NCI-H146 (cell line): ENCODE data around the gene XPR1.

Experiments used
- DNase-seq: peaks from one replicate; lab custom pipeline; 2025; lab: John Stamatoyannopoulos, UW

The XPR1 gene

GRCh38 chr1:180892272-180892671, 260.4 kb downstream of the XPR1 start:
- DNase-seq: no peak

DNA sequence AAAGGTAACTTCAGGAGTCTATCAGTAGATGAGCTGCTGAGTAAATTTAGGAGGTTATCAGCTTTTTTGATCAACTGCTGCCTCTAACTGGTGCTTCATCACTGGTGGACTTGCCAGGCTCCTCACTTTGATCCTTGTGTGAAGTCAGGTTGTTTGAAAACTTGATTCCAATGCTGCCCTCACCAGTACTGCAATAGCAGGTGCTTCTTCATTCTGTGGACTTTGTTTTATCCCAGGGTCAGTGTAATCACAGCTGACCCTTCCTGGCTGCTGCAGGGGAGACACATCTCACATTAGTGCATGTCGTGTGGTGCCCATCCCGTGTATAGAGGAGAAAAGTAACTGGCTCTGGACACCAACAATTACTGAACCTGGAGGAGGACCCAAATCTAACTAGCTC, 260.9 kb downstream of the XPR1 start:
- DNase-seq: no peak

DNA sequence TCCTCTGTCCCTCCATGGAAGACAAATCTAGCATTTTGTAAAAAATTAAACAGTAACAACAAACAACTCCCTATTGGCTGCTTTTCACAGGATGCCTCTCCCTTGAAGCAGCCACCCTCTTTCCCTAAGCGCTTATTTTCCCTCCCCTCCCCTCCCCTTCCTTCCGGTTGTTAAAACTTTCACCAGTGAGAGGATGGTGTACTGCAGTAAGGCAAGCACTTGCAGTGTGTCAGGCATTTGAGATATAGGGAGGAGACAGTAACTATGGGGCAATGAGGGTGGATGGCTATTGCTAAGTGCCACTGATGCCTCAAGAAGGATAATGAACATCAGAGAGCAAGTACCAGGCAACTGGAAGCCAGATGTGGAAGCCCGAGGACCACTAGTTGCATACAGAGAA, 261.8 kb downstream of the XPR1 start:
- no peak for DNase-seq

DNA sequence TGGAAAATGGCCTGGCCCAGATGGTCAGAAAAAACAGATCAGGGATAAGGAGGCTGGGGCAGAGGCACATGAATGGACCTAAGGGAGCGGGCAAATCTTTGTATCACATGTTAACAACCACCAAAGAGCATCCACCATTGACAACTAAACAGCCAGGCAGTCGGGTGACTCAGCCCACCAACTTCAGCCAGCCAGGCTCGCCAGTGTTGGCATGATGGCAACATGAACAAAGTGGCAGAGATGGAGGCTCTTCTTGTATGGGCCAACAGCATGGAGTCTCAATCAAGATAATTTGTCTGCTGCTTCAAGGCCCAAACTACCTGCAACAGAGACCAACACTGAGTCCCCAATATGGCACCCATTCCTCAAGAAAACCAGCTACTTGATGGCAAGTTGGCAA, 264.3 kb downstream of the XPR1 start:
- DNase-seq: no peak

DNA sequence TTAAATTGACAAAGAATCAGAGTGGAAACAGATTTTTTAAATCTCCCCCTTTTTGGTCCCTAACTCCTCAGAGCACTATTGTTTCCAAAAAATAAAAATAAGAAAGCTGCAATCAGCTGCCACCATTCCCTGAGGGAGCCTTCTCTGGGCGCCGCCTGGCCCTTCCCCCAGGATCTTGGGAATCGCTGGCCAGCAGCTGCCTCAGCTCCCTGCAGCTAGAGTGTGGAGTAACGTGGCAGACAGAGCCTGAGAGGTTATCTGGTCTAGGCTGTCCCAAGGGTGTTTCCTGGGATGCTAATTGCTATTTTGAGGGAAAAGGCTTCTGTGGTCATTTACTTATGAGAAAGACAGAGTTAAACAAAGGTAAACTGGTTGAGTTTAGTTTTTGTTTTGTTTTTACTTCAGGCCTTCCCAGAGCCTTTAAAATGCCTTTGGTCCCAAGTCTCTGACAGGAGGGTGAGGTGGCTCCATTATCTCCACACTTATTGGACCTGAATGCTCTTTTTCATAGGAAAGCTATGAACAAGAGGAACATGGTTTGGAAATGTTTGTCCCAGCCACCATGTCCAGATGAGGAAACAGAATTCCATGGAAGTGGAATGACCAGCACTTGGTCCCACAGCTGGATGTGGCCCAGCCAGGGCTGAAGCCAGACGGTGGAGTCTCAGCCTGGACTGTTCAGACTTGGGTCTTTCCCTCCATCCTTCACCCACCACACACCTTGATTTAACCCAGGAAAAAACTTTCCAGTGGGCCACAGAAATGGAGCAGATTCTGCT, 266.8 kb downstream of the XPR1 start:
- no peak for DNase-seq

DNA sequence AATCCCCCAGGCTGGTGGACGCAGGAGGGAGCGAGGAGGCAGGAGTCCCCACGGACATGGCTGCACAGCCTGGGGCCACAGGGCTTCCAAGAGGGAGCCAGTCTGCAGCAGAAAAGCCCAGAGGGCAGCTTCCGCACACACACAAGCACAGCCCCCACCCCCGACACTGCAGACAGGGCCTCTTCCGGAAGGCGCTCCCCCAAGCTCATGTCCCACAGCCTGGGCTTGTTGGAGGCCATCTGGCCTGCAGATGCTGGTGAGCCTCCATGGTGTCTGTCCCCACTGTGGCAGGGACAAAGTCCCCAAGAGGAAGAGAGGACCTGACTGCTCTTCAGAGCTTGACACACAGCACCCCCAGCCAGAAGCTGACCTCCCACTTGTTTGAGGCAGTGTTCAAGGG, 267.4 kb downstream of the XPR1 start:
- no peak for DNase-seq

GRCh38 chr1:180901076-180901990, 269.5 kb downstream of the XPR1 start:
- DNase-seq: no peak

DNA sequence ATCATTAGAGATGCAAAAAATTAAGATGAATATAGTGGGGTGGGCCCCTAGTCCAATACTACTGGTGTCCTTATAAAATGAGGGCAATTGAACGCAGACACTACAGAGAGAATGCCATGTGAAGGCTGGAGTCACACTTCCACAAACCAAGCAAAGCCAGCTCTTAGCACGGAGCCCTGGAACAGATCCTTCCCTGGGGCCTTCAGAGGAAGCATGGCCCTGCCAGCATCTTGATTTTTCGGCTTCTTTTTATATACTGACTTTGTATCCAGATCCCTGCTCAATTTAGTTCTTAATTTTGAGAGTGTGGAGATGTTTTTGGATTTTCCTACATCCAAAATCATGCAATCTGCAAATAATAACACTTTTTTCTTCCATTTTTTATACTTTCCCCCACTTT, 270.7 kb downstream of the XPR1 start:
- no peak for DNase-seq

DNA sequence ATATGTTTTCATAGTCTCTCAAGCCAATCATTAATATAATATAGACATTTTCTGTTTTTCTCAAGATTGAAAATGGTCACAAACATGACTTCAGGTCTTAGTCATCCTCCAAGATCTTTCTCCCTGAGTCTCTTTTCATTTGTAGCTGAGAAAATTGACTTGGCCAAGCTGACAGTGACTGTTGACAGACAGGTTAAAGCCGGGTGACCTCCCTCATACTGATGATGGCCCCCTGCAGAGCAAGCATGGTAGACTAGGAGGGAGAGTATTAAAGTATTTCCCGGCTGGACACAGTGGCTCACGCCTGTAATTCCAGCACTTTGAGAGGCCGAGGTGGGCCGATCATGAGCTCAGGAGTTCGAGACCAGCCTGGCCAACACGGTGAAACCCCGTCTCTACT, 274.1 kb downstream of the XPR1 start:
- peak; percentile 12 for DNase-seq

DNA sequence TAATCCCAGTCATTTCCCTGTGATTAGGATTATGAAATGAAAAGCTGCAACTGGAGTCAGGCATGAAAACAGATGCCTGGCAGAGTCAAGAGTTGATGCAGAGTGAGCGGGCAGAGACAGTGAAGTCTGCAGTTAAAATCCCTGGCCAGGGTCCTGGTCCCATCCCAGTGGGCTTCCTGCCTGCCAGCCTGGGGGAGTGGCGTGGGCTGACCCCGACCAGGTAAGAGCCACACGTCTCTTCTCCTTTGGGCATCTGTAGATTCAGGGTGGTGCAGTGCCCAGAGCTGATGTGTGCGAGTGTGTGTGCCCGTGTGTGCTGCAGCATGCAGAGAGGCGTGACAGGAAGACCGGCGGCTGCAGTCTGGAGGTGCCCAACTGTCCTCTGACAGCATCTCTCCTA, 274.7 kb downstream of the XPR1 start:
- no peak for DNase-seq

DNA sequence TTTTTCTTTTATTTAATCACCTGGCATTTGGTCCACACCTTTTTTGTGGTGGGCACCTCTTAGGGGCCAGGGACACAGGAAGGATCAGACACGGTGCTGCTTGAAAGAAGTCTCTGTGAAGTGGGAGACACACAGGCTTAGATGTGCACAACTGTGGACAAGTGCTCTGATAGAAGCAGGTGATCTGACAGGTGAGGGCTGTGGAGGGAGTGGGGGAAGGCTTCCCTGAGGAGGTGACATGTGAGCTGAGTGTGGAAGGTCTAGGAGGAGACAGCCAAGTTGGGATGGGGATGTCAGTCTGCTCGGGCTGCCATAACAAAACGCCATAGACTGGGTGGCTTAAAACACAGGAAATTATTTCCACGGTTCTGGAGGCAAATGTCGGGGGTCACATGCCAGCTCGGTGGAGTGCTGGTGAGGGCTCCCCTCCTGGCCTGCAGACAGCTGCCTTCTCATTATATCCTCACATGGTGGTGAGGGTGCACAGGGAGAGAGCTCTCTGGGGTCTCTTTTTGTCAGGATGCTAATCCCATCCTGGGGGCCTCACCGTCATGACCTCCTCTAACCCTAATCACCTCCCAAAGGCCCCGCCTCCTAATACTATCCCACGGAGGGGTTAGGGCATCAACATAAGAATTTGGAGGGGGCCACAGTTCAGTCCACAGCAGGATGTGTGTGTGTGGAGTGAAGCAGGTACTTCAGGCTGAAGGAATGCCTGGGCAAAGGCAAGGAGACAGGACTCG, 275.7 kb downstream of the XPR1 start:
- no peak for DNase-seq

DNA sequence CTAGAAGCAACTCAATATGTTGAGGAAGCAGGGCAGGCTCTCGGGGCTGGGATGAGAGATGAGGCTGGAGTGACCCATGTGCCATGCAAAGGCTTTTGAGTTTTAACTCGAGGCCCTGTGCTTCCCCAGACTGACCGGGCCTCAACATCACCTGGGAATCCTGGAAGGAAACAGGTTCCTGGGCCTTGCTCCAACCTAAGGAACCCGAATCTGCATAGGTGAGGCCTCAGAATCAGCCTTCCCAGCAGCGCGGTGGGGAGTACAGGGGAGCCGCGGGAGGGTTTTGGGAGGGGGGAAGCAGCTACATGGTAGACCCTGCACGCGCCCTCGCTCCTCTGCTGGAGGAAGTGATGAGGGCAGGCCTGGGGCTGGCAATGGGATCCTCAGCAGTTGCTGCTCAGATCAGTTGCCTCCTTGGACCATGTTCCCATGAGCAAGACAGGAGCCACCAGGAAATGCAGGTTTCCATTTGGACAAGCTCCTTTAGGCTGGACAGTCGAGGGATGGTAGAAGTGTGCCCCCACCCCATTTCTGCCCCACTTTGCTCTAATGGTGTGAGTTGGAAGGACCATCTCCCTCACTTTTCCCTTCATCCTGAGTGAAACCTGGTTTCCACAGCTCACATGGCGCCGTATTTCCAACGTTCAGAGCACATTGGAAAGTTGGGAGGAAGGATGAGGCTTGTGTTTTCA, 276.4 kb downstream of the XPR1 start:
- DNase-seq: no peak

DNA sequence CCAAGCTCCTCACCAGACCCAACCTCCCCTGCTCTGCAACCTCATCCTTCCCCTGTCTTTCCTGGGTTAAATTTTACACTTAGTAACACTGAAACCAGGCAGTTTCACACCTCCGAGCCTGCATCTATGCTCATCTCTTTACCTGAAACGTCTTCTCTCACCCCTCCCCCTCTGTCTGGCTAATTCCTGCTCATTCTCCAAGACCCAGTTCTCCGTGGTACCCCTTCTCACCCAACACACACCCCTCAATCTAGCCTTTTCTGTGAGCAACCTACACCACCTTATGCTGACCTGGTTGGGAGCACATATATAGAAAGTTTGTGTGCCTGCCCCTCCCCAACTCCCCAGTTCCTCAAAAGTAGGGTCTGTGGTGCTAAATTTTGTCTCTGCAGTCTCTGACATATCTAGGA, 277.2 kb downstream of the XPR1 start:
- no peak for DNase-seq

- no peak for DNase-seq
Measured at GRCh38 chr1:180909462-180909976, 277.7 kb downstream of the XPR1 start.

DNA sequence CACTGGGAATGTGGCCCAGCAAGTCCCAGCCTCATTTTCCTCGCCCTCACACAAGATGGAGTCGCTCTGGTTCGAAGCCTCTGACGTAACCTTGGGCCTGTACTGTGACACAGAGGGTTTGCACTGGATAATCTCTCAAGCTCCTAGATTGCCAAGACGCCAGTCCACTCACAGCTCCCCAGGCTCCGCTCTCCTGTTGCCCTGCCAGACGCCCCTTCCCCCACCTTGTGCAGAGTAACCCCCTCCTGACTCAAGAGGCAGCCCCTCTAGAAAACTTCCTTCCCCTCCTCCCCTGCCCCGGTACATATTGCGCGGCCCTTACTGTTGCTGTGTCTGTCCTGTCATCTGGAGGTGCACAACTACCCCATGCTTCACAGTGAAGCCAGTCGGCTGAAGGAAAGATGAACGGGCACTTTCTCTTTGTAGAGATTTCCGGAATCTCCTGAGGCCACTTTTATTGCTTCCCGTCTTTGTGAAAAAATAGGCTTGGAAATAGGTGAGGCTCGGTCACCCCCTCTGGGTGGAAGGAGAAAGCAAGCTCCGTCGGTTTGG, 279.9 kb downstream of the XPR1 start:
- DNase-seq: no peak

- peak; percentile 52 for DNase-seq
Measured at GRCh38 chr1:180912211-180912800, 280.5 kb downstream of the XPR1 start.

- DNase-seq: peak; percentile 52
Measured at GRCh38 chr1:180912801-180913565, 281.2 kb downstream of the XPR1 start, which contains the start of gene KIAA1614. TSS of gene KIAA1614 (plus strand) at chr1:180912897. CDS start at chr1:180913244, 347 bp downstream.

- DNase-seq: no peak
Measured at GRCh38 chr1:180915426-180915965, 283.7 kb downstream of the XPR1 start.

DNA sequence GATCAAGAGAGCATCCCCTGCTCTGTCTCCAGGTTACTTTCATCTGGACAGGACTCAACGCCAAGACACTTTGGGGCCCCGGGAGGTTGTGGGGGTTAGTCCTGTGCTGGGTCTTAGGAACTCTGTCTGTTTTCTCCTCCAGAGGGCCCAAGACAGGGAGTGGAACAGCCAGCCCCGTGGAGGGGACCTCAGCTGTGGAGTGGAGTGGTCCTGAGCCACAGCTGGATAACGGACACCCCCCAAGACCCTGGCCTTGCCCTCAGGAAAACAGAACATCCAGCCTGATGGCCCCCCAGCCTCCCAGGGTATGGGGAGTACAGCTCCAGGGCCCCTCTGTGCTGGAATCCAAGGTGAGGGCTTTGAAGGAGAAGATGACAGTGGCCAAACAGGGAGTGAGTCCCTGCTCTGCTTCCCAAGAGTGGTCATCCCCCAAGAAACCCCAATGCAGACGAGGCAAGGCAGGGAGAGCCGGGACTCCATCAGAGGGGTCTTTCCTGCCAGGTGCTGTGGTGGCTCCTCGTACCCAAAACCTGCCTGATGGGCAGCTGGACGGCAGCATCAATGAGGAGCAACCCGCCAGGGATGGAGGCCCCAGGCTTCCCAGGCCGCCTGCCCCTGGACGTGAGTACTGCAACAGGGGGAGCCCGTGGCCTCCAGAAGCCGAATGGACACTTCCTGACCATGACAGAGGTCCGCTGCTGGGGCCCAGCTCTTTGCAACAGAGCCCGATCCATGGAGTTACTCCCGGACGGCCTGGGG, 284.4 kb downstream of the XPR1 start:
- DNase-seq: no peak
